ENCODE measurements around the gene ING4.

ING4 gene

GRCh38 chr12:6605421-6606330 lies 57.2 kb downstream of the ING4 start:
- peak; percentile 68 for DNase-seq

GRCh38 chr12:6604259-6605029 lies 58.5 kb downstream of the ING4 start:
- DNase-seq = no peak

GRCh38 chr12:6603095-6603567 lies 59.8 kb downstream of the ING4 start:
- DNase-seq = no peak

- DNase-seq = no peak
Measured at GRCh38 chr12:6602526-6602925, 60.4 kb downstream of the ING4 start.

All from islet precursor cell (in vitro differentiated cells).